ENCODE measurements around the gene C1orf74. TPM values are rescaled to one million over a fixed set of nuclear protein-coding genes. Genes with fewer than 3 reads are reported as not detected.
A peak's percentile ranks its signal among the peaks of the same experiment; 100 is the strongest.

The C1orf74 gene
- total RNA-seq, 1 donor from 2014 or later = 2.2 TPM

- Histone ChIP-seq H3K79me2 (ENCODE audit: insufficient read depth, low read length) (no peaks in the 10 kb centered on the region), H2AFZ (ENCODE audit: low read depth, low read length) (no peak overlapping the region), H4K20me1 (ENCODE audit: insufficient read depth, low read length) (no peaks in the 10 kb centered on the region), H3K27me3 (ENCODE audit: insufficient read depth, low read length) (no peaks in the 10 kb centered on the region), H3K4me1 (ENCODE audit: insufficient read depth, low read length) (peaks cover 12% of the 10 kb centered on the region), H3K9me3 (ENCODE audit: insufficient read depth, low read depth, low read length) (no peaks in the 10 kb centered on the region), H3K27ac (ENCODE audit: low read depth, low read length) (no peak overlapping the region), H3K9ac (ENCODE audit: low read length) (no peak overlapping the region), H3K36me3 (ENCODE audit: insufficient read depth, low read length) (no peaks in the 10 kb centered on the region), H3K4me3 (ENCODE audit: insufficient read depth, low read depth, low read length) (no peak overlapping the region), H3K4me2 (ENCODE audit: low read length) (no peak overlapping the region)
- FAIRE-seq = no peak
- H3K27ac Mint-ChIP-seq (ENCODE audit: unreplicated experiment) = no peak overlapping the region
- TF ChIP-seq CTCF (IDR thresholded peaks at IDR 0.05; ENCODE audit: insufficient read depth, low read depth, low read length) (no peak), EZH2 (IDR thresholded peaks at IDR 0.05; ENCODE audit: insufficient read depth, low read length) (no peak)
- no peak for DNase-seq (ENCODE audit: low read depth)
- no peak overlapping the region for H3K4me3 Mint-ChIP-seq (ENCODE audit: unreplicated experiment)
- no peaks in the 10 kb centered on the region for H3K27me3 Mint-ChIP-seq (ENCODE audit: low read depth, unreplicated experiment)
- peaks cover 11% of the 10 kb centered on the region for H3K36me3 Mint-ChIP-seq (ENCODE audit: low read depth, unreplicated experiment)
- H3K9me3 Mint-ChIP-seq (ENCODE audit: unreplicated experiment) = peaks cover 2% of the 10 kb centered on the region
- peaks cover 22% of the 10 kb centered on the region for H3K4me1 Mint-ChIP-seq (ENCODE audit: low read depth, unreplicated experiment)
Observed at GRCh38 chr1:209802117-209802779, 17.9 kb upstream of the C1orf74 start.

- H3K27ac Mint-ChIP-seq (ENCODE audit: unreplicated experiment) = peak overlapping the region; percentile 21
- no peaks in the 10 kb centered on the region for H3K79me2 ChIP-seq (ENCODE audit: insufficient read depth, low read length)
- H3K36me3 Mint-ChIP-seq (ENCODE audit: low read depth, unreplicated experiment) = peaks cover 11% of the 10 kb centered on the region
- peaks cover 6% of the 10 kb centered on the region for H3K4me1 ChIP-seq (ENCODE audit: insufficient read depth, low read length)
- H3K4me1 Mint-ChIP-seq (ENCODE audit: low read depth, unreplicated experiment) = peaks cover 20% of the 10 kb centered on the region
- H3K27ac ChIP-seq (ENCODE audit: low read depth, low read length) = no peak overlapping the region
- no peak for FAIRE-seq
- H3K9me3 Mint-ChIP-seq (ENCODE audit: unreplicated experiment) = peaks cover 2% of the 10 kb centered on the region
- TF ChIP-seq EZH2 (IDR thresholded peaks at IDR 0.05; ENCODE audit: insufficient read depth, low read length) (no peak), CTCF (IDR thresholded peaks at IDR 0.05; ENCODE audit: insufficient read depth, low read depth, low read length) (no peak)
- H3K9me3 ChIP-seq (ENCODE audit: insufficient read depth, low read depth, low read length) = no peaks in the 10 kb centered on the region
- no peaks in the 10 kb centered on the region for H3K27me3 ChIP-seq (ENCODE audit: insufficient read depth, low read length)
- peak; percentile 59 for DNase-seq (ENCODE audit: low read depth)
- H2AFZ ChIP-seq (ENCODE audit: low read depth, low read length) = no peak overlapping the region
- H3K4me2 ChIP-seq (ENCODE audit: low read length) = no peak overlapping the region
- H3K27me3 Mint-ChIP-seq (ENCODE audit: low read depth, unreplicated experiment) = no peaks in the 10 kb centered on the region
- no peak overlapping the region for H3K4me3 Mint-ChIP-seq (ENCODE audit: unreplicated experiment)
- no peaks in the 10 kb centered on the region for H4K20me1 ChIP-seq (ENCODE audit: insufficient read depth, low read length)
- no peak overlapping the region for H3K9ac ChIP-seq (ENCODE audit: low read length)
- no peaks in the 10 kb centered on the region for H3K36me3 ChIP-seq (ENCODE audit: insufficient read depth, low read length)
- no peak overlapping the region for H3K4me3 ChIP-seq (ENCODE audit: insufficient read depth, low read depth, low read length)
Observed at GRCh38 chr1:209800984-209801834, 16.9 kb upstream of the C1orf74 start.

Measured in astrocyte (in vitro differentiated cells and primary cell).